GM19468 (cell line): Measurements from ENCODE around the gene FBXL4.

Experiments used
- ATAC-seq: cut with Tn5 transposase; IDR thresholded peaks from one replicate; pipeline ENCODE4 v1.9.1; 2021; ENCODE audit warnings: mild to moderate bottlenecking, moderate library complexity, moderate number of reproducible peaks; ENCODE audit not compliant: unreplicated experiment; ENCODE audit errors: extremely low read depth

The FBXL4 gene

DNA sequence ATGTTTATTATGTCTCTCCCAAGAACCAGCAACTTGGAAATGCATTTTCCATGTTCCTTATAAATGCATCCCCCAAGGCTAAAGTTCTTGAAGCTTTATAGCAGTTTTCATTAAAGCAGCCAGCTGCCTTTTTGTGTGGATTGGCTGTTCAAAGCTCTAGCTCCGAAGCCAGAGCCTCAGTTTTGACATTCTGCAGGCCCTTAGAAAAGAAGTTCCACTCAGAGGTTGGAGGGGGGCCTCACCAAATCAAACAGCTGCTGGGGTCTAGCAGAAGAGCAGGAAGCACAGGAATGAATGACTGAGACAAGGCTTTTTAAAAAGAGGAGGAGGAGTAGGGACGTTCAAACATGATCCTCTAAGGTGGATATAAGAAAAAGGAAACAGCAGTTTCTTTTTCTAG lies 117.6 kb downstream of the FBXL4 start:
- ATAC-seq = no peak

DNA sequence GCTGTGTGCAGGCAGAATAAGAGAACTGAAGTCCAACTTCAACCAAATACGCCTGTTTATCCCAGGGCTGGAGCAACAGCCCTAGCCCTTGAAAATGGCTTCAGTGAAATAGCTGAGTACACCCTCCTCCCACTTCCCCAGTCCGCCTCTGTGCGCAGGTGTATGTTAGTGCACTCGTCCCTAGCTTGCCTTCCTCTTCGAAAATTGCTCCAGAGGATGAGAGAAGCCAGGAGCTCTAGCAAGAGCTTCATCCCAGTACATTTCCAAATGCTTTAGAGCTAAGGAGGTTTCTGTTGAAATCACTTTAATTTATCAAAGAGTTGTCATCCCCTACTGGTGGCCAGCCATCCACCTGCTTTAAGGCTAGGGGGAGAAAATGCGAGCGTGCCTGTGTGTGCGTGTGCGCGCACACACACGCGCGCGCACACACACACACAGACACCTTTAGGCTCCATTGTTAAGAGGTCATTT lies 118.8 kb downstream of the FBXL4 start:
- ATAC-seq = no peak

DNA sequence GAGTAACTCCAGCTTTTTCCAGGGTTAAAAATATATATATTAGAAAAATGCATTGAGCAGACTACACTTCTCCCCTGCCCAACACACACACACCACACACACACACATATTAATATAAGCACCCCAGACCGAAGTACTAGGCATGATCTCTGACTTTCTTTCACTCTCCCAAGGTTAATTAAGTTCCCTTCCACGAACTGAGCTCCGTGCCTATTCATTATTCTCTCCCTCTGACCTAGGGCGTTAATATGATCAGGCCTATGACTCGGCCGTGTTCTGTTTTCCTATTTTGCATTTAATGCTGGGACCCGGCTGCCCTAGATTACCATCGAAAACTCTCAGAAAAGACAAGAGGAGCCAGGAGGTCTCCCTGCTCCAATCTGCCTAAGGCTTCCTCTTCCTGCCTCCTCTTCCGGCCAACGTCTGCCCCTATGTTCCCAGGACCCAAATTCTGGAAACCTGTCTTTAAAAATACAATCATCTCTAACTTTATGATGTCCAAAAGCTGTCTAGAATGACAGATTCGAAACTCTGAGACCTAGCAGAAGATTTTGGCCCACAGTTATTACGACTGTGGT lies 119.4 kb downstream of the FBXL4 start:
- no peak for ATAC-seq

DNA sequence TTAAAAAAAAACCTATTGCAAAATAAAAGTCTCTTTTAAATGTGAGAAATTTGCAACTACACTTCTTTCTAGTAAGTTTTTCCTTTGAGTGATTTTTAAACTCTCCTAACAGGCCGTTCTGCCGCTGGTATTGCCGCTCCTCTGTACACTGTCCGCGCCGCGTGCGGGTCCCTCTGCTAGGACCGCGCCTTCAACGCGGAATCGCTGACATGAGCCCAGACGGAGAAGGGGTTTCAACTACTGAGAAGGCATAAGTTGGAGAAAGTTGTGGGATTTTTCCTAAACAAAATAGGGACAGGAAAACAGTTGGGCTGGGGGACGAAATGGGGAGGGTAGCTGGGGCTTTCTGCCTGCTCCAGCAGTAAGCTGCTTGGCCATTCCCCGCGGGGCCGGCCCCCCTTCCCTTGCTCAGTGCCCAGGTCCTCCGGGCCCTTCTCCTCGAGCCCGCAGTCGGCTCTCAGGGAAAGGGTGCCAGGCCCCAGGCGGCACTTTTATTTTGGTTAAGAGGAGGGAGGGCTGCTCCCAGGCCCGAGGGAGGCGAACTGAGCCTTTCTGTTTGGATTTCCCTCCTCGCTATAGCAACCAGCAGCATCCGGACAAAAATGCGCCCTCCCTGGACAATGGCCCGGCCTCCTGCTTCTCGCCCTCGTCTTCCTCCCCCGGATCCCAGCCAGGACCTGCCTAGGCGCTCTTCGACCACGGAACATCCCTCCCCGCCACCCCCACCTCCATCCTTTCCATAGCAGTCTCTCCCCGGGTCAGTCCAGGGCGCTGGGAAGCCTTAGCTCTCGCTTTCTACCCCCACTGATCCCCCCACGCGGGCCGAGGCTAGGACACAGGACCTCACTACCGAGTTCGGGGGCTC lies 120.2 kb downstream of the FBXL4 start:
- no peak for ATAC-seq

DNA sequence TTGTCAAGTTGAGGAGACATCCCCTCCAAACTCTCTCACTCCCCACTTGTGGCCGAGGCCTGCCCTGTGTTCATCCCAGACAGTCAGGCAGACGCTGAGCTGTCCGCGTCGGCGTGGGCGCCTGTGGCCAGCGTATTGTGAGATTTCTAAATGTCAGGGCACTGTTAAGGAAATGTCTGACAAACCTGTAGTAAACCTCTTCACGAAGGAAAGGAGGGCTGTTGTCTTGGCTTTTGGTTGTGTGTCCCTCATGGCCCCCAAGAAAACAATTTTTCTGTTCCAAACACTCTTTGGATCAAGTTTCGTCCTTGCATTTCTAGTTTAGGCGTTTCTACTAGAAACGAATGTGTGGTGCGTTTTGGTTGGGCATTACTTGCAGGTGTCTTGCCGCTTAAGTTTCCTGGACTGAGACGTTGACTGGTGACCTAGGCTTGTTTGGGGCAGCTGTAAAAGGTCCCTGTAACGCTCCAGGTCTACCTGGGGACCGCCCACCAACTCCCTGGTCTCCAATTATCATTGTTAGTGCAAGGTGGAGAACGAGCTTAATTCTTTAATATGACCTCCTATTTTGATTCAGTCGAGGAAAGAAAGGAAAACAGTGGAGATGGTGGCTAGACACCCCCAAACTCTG lies 122.0 kb downstream of the FBXL4 start:
- ATAC-seq = no peak

DNA sequence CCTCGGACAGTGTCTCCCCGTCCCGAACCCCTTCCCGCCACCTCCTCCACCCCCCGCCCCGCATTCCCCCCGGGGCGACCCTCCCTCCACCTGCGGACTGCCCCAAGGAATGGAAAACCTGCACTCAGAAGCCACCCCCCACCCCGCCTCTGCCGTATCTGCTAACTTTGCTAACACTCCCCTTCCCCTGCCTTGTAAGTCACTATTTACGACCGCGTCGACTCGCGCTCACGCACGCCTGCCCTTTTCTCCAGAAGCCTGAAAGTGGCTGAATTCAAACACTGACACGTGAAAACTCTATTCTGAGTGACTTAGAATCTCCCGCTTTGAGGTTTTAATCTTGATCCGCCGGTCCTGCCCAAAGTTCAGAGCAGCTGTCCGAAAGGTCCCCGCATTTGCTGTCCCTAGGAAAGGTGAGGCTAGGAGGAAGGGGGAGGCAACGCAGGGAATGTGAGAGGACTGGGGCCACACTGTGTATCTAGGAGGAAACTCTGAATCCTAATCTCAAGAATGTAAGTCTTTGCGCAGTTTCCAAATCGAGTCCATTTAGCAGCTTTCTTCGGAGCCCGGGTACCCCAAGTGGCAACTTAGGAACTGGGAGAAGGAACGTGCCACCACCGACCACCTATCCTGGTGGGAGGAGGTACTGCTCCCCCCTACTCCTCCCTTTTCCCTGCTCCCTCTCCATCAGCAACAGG lies 122.7 kb downstream of the FBXL4 start:
- no peak for ATAC-seq

DNA sequence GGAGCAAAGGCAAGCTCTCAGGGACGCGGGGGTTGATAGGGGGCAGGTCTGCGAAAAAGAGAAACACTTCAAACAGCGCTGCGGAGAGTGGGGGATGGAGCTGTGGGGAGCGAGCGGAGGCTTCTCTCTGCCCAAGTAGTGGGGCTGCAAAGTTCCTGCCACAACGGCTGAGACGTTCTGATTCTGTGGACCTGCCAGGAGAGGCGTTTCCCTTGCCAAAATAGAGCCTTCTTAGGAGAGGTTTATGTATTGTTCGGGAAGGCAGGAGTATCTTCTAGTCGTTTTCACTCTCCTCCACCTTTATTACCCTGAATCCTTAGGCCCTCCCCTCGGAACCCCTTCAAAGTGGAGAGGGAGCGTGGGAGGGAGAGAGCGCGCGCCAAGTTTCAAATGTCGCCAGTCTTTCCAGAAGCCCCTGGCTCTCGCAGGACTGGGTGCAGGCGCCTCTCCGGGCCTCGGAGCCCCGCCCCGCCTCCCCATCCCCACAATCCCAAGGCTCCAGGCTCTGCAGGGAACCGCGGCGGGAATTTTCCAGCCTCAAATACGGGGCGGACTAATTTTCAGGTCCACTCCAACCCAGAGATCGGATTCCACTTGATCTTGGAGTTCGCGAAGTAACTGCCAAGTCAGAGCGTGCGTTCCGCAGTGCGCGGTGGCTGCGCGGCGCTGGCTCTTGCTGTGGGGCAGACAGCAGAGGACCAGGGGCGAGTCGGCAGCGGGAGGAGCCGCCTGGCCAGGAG lies 123.4 kb downstream of the FBXL4 start:
- no peak for ATAC-seq

DNA sequence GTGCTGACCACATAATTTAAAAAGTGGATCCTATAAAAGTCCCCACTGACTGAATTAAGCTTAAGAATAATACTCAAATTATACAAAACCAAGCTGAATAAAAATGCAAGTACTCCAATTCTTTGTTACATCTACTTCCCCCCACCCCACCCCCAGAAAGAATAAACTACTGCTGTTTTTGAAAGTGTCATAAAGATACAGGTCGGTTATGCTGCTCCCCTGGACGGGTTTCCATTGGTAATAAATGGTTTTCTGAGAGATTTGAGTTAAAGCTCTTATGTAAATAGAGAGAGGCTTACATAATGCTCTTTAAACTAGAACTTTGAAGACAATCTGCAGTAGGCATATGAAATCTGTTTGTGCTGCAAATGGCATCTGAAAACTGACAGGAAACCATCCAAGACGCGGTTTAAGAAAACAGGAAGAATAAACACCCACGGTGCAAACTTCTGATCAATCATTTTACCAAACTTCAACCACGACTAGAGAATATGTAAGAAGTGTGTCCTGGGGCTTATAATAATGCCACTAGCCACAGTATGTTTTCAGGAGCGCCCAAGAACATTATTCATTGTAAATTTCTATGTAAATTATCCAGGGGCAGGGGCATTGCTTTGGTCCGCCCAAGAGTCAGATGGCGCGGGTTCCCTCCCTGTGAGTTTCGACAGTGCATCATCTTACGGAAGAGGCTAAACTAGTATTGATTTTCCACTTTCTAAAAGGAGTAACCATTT lies 124.2 kb downstream of the FBXL4 start:
- ATAC-seq = no peak

DNA sequence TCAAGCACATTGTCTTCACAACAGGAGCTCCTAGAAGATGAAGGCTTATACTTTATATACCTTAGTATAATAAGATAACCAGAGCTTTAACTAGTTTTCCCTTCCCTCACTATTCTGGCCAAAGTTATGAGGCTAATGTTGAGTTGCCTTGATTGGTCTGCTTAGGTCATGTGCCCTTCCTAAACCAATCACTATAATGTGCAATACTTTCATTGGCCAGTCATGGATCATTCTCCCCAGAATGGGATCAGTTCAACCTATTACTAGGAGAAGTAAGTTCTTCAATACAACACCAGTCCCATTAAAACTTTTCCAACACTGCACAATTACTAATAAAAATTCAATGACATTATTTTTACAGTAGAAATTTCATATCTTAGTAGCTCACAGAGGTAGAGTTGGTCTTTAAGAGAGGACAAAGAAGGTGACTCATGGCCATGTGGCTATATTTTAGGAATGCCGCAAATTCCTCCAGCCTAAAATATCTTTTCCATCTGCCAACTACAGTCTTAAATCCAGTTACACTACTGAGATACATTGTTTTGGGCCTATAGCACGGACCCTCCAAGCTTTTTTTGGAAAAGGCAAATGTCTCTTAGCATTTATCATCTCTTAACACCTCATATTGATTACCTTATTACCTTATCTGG lies 125.9 kb downstream of the FBXL4 start:
- no peak for ATAC-seq
